ENCODE results near the gene EWSR1.

GRCh38 chr22:29307596-29308147, 39.6 kb downstream of the EWSR1 start:
- no peak for TF ChIP-seq CTCF (IDR thresholded peaks at IDR 0.05; ENCODE audit: poor library complexity, severe bottlenecking)
- no peak for TF ChIP-seq EZH2 (IDR thresholded peaks at IDR 0.05; ENCODE audit: borderline replicate concordance, insufficient read depth, low read length, poor library complexity, severe bottlenecking)
- TF ChIP-seq REST (IDR thresholded peaks at IDR 0.05; ENCODE audit: borderline replicate concordance), result no peak
- TF ChIP-seq EP300 (conservative IDR thresholded peaks at IDR 0.05; ENCODE audit: poor library complexity, severe bottlenecking), result no peak
- no peak for TF ChIP-seq RAD21 (conservative IDR thresholded peaks at IDR 0.05)
- no peak for TF ChIP-seq POLR2AphosphoS5 (IDR thresholded peaks at IDR 0.05)
- TF ChIP-seq TAF1 (IDR thresholded peaks at IDR 0.05; ENCODE audit: low read depth), result no peak
- no peak for TF ChIP-seq SMC3 (conservative IDR thresholded peaks at IDR 0.05; ENCODE audit: poor library complexity)
- TF ChIP-seq MXI1 (conservative IDR thresholded peaks at IDR 0.05; ENCODE audit: poor library complexity, severe bottlenecking), result no peak

Measured in neural cell (in vitro differentiated cells).